Measurements from ENCODE around the gene TEKTIP1.

Gene TEKTIP1

DNA sequence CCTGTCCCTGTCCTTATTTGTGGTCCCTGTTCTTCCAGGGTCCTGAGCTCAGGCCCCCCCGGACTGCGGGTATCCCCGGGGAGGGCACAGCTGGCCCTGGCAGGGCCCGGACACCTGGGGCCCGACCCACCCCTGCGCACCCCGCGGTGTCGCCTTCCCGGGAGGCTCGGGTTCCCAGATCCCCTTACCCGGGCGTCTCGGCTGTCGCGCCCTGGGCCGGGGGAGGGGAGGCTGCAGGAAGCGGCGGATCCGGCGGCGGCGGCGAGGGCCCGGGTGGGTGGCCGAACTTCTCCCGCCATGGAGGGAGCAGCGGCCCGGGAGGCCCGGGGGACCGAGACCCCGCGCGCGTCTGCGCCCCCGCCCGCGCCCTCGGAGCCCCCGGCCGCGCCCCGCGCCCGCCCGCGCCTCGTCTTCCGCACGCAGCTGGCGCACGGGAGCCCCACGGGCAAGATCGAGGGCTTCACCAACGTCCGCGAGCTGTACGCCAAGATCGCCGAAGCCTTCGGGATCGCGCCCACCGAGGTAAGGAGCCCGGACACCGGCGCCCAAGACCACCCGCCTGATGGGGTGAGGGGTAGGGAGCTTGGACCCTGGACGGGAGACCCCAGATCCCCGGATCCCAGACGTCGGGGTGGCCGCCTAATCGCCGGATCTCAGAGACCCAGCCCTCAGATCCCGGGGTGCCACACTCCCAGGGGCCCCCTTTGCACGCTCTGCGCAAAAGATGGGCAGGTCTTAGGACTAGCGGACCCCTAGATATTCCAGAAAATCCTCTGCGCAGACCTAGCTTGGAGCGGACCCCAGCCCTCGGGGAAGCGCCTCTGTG lies 46.5 kb downstream of the TEKTIP1 start, which contains the start of gene GIPC3:
Gene GIPC3, plus strand, starts transcription at position 178 of the 826 bp plus-strand sequence. Its CDS starts 120 bp downstream, at position 298.
- TF ChIP-seq POLR2AphosphoS5 (IDR thresholded peaks at IDR 0.05; ENCODE audit: low read depth, low read length) (no peak), SIN3A (IDR thresholded peaks at IDR 0.05; ENCODE audit: borderline replicate concordance, insufficient read depth, low read length) (no peak), FOXP2 (optimal IDR thresholded peaks at IDR 0.05; ENCODE audit: borderline replicate concordance, extremely low read depth, extremely low read length, insufficient read depth) (no peak), TAF1 (IDR thresholded peaks at IDR 0.05; ENCODE audit: borderline replicate concordance, insufficient read depth, low read length) (no peak), REST (IDR thresholded peaks at IDR 0.05; ENCODE audit: insufficient read depth in 1 of 2, low read depth in 2 of 2, low read length in 2 of 2) (no peak)

- TF ChIP-seq FOXP2 (optimal IDR thresholded peaks at IDR 0.05; ENCODE audit: borderline replicate concordance, extremely low read depth, extremely low read length, insufficient read depth) (no peak), TAF1 (IDR thresholded peaks at IDR 0.05; ENCODE audit: borderline replicate concordance, insufficient read depth, low read length) (no peak), REST (IDR thresholded peaks at IDR 0.05; ENCODE audit: insufficient read depth in 1 of 2, low read depth in 2 of 2, low read length in 2 of 2) (no peak), SIN3A (IDR thresholded peaks at IDR 0.05; ENCODE audit: borderline replicate concordance, insufficient read depth, low read length) (no peak), POLR2AphosphoS5 (IDR thresholded peaks at IDR 0.05; ENCODE audit: low read depth, low read length) (no peak)
These were observed 47.2 kb downstream of the TEKTIP1 start for GRCh38 chr19:3586127-3586626.

DNA sequence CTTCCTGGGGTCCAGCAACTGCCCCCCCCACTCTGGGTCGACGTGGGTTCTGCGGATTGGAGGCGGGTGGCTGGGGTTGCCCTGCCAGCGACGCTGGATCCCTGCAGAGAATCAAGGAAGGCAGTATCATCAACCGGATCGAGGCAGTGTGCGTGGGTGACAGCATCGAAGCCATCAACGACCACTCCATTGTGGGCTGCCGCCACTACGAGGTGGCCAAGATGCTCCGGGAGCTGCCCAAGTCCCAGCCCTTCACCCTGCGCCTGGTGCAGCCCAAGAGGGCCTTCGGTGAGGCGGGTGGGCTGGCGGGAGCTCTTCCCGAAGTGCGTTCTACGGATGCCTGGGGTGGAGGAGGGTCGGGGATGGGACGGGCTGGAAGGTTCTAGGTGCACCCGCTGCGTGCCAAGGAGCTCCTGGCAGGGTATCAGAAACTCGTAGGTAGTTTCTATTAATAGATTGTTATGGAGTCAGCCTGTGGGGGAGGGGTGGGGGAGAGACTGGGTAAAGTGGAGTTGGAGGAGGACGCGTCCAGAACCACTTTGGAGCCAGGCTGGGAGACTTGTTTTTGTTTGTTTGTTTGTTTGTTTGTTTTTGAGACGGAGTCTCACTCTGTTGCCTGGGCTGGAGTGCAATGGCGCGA lies 47.9 kb downstream of the TEKTIP1 start:
- TF ChIP-seq REST (IDR thresholded peaks at IDR 0.05; ENCODE audit: insufficient read depth in 1 of 2, low read depth in 2 of 2, low read length in 2 of 2) (no peak), POLR2AphosphoS5 (IDR thresholded peaks at IDR 0.05; ENCODE audit: low read depth, low read length) (no peak), SIN3A (IDR thresholded peaks at IDR 0.05; ENCODE audit: borderline replicate concordance, insufficient read depth, low read length) (no peak), TAF1 (IDR thresholded peaks at IDR 0.05; ENCODE audit: borderline replicate concordance, insufficient read depth, low read length) (no peak), FOXP2 (optimal IDR thresholded peaks at IDR 0.05; ENCODE audit: borderline replicate concordance, extremely low read depth, extremely low read length, insufficient read depth) (no peak)

- TF ChIP-seq TAF1 (IDR thresholded peaks at IDR 0.05; ENCODE audit: borderline replicate concordance, insufficient read depth, low read length) (no peak), POLR2AphosphoS5 (IDR thresholded peaks at IDR 0.05; ENCODE audit: low read depth, low read length) (no peak), FOXP2 (optimal IDR thresholded peaks at IDR 0.05; ENCODE audit: borderline replicate concordance, extremely low read depth, extremely low read length, insufficient read depth) (no peak), SIN3A (IDR thresholded peaks at IDR 0.05; ENCODE audit: borderline replicate concordance, insufficient read depth, low read length) (no peak), REST (IDR thresholded peaks at IDR 0.05; ENCODE audit: insufficient read depth in 1 of 2, low read depth in 2 of 2, low read length in 2 of 2) (no peak)
These were observed 50.5 kb downstream of the TEKTIP1 start for GRCh38 chr19:3589439-3589838.

Measured in PFSK-1 (cell line).